PFSK-1 (cell line): ENCODE measurements around the gene ARHGEF2.

Source experiments
- FOXP2 ChIP-seq: optimal IDR thresholded peaks from 2 replicates; pipeline ENCODE3; 2011; ENCODE audit warnings: borderline replicate concordance, control low read depth, inconsistent platforms; ENCODE audit not compliant: insufficient read depth; ENCODE audit errors: extremely low read length, extremely low read depth
- POLR2AphosphoS5 ChIP-seq: IDR thresholded peaks from 2 replicates; pipeline ENCODE4 v1.6.1; 2012; ENCODE audit warnings: low read depth, mild to moderate bottlenecking, control low read depth, low read length, moderate library complexity
- SIN3A ChIP-seq: IDR thresholded peaks from 2 replicates; pipeline ENCODE4 v1.6.1; 2012; ENCODE audit warnings: mild to moderate bottlenecking, low read length, moderate library complexity, borderline replicate concordance; ENCODE audit not compliant: insufficient read depth
- TAF1 ChIP-seq: IDR thresholded peaks from 2 replicates; pipeline ENCODE4 v1.6.1; 2012; ENCODE audit warnings: low read length, control low read depth, borderline replicate concordance; ENCODE audit not compliant: insufficient read depth
- TF ChIP-seq, protein P1 (sequence below), 2 experiments: IDR thresholded peaks; 2 replicates each; pipeline versions ENCODE4 v1.6.1 to v1.8.0; 2011 to 2012; ENCODE audit warnings: low read depth in 2 of 2, low read length in 2 of 2, control low read depth in 1 of 2, inconsistent platforms in 1 of 2, mild to moderate bottlenecking in 1 of 2, moderate library complexity in 1 of 2; ENCODE audit not compliant: insufficient read depth in 1 of 2

- TF ChIP-seq POLR2AphosphoS5 (no peak), SIN3A (no peak), TAF1 (no peak), FOXP2 (no peak)
- TF ChIP-seq, protein P1, sequence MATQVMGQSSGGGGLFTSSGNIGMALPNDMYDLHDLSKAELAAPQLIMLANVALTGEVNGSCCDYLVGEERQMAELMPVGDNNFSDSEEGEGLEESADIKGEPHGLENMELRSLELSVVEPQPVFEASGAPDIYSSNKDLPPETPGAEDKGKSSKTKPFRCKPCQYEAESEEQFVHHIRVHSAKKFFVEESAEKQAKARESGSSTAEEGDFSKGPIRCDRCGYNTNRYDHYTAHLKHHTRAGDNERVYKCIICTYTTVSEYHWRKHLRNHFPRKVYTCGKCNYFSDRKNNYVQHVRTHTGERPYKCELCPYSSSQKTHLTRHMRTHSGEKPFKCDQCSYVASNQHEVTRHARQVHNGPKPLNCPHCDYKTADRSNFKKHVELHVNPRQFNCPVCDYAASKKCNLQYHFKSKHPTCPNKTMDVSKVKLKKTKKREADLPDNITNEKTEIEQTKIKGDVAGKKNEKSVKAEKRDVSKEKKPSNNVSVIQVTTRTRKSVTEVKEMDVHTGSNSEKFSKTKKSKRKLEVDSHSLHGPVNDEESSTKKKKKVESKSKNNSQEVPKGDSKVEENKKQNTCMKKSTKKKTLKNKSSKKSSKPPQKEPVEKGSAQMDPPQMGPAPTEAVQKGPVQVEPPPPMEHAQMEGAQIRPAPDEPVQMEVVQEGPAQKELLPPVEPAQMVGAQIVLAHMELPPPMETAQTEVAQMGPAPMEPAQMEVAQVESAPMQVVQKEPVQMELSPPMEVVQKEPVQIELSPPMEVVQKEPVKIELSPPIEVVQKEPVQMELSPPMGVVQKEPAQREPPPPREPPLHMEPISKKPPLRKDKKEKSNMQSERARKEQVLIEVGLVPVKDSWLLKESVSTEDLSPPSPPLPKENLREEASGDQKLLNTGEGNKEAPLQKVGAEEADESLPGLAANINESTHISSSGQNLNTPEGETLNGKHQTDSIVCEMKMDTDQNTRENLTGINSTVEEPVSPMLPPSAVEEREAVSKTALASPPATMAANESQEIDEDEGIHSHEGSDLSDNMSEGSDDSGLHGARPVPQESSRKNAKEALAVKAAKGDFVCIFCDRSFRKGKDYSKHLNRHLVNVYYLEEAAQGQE (IDR thresholded peaks at IDR 0.05; ENCODE audit: insufficient read depth in 1 of 2, low read depth in 2 of 2, low read length in 2 of 2), result no peak
Measured at GRCh38 chr1:155983191-155984024, 5.1 kb upstream of the ARHGEF2 start.
